Loucy (cell line): ENCODE results near the gene ATXN7L1.

Source experiments
- H2AFZ ChIP-seq: fragments of 200-600 bp; sonication (generic); 2 replicates; pipeline ENCODE4 v1.6.0; 2016; ENCODE audit warnings: antibody characterized with exemption, mild to moderate bottlenecking, low read length, moderate library complexity
- H3F3A ChIP-seq: fragments of 200-600 bp; 2 replicates; pipeline ENCODE4 v1.6.0; 2016; ENCODE audit warnings: antibody characterized with exemption, low read depth, mild to moderate bottlenecking
- H3K27me3 ChIP-seq: fragments of 200-600 bp; sonication (generic); 2 replicates; pipeline ENCODE4 v1.6.1; 2014; ENCODE audit warnings: low read length, mild to moderate bottlenecking; ENCODE audit not compliant: insufficient read depth, poor library complexity, severe bottlenecking
- H3K36me3 ChIP-seq: fragments of 200-600 bp; sonication (generic); 2 replicates; pipeline ENCODE4 v1.6.1; 2016; ENCODE audit warnings: low read length; ENCODE audit not compliant: insufficient read depth
- H3K4me1 ChIP-seq: fragments of 200-600 bp; sonication (generic); 2 replicates; pipeline ENCODE4 v1.5.1; 2014; ENCODE audit warnings: low read length, mild to moderate bottlenecking; ENCODE audit not compliant: insufficient read depth, poor library complexity, severe bottlenecking
- H3K4me2 ChIP-seq: fragments of 200-600 bp; sonication (generic); 2 replicates; pipeline ENCODE4 v1.6.0; 2014; ENCODE audit warnings: antibody characterized with exemption, low read length, low read depth, mild to moderate bottlenecking; ENCODE audit not compliant: poor library complexity, severe bottlenecking
- H3K4me3 ChIP-seq: fragments of 200-600 bp; sonication (generic); 2 replicates; pipeline ENCODE4 v1.5.1; 2014; ENCODE audit warnings: low read length, mild to moderate bottlenecking, mixed read lengths; ENCODE audit not compliant: poor library complexity, severe bottlenecking
- H3K79me2 ChIP-seq: fragments of 200-600 bp; sonication (generic); 2 replicates; pipeline ENCODE4 v1.6.1; 2014; ENCODE audit warnings: low read length; ENCODE audit not compliant: insufficient read depth
- H3K9ac ChIP-seq: fragments of 200-600 bp; sonication (generic); 2 replicates; pipeline ENCODE4 v1.6.0; 2014; ENCODE audit warnings: mild to moderate bottlenecking, low read depth, low read length, moderate library complexity; ENCODE audit not compliant: poor library complexity, severe bottlenecking
- H3K9me2 ChIP-seq: fragments of 200-600 bp; sonication (generic); replicated peaks from 2 replicates; pipeline ENCODE4 v1.6.1; 2016; ENCODE audit warnings: low read depth, low read length, mixed read lengths
- H3K9me3 ChIP-seq: fragments of 200-600 bp; sonication (generic); 2 replicates; pipeline ENCODE4 v1.6.1; 2014; ENCODE audit warnings: mild to moderate bottlenecking, antibody characterized with exemption, low read length, low read depth; ENCODE audit not compliant: insufficient read depth
- H4K20me1 ChIP-seq: fragments of 200-600 bp; sonication (generic); 2 replicates; pipeline ENCODE4 v1.6.0; 2014; ENCODE audit warnings: antibody characterized with exemption, low read length, mild to moderate bottlenecking; ENCODE audit not compliant: insufficient read depth, poor library complexity, severe bottlenecking
- CTCF ChIP-seq: fragments of 200-600 bp; sonication (generic); conservative IDR thresholded peaks from 2 replicates; pipeline ENCODE4 v1.5.1; 2014; ENCODE audit warnings: mild to moderate bottlenecking, antibody characterized with exemption, low read length
- EZH2phosphoT487 ChIP-seq: fragments of 200-600 bp; IDR thresholded peaks from 2 replicates; pipeline ENCODE4 v1.6.1; 2018; ENCODE audit warnings: antibody characterized with exemption, mild to moderate bottlenecking, moderate library complexity, borderline replicate concordance

Gene ATXN7L1

GRCh38 chr7:105662998-105663397 is 213.4 kb downstream of the ATXN7L1 start:
- no peaks in the 10 kb centered on the region for H3K9me3 ChIP-seq
- H2AFZ ChIP-seq, result no peak overlapping the region
- no peaks in the 10 kb centered on the region for H3K79me2 ChIP-seq
- no peak overlapping the region for H3K4me3 ChIP-seq
- no peaks in the 10 kb centered on the region for H3K4me1 ChIP-seq
- no peaks in the 10 kb centered on the region for H3K27me3 ChIP-seq
- TF ChIP-seq EZH2phosphoT487, result no peak
- TF ChIP-seq CTCF, result no peak
- H3K36me3 ChIP-seq, result peaks cover 3% of the 10 kb centered on the region; the same call in 1 of the 2 replicates
- no peaks in the 10 kb centered on the region for H4K20me1 ChIP-seq
- no peaks in the 10 kb centered on the region for H3F3A ChIP-seq
- no peak overlapping the region for H3K9ac ChIP-seq
- H3K4me2 ChIP-seq, result no peak overlapping the region
- no peaks in the 10 kb centered on the region for H3K9me2 ChIP-seq

GRCh38 chr7:105661625-105662024 is 214.8 kb downstream of the ATXN7L1 start:
- Histone ChIP-seq H4K20me1 (no peaks in the 10 kb centered on the region), H3K4me3 (no peak overlapping the region), H3K27me3 (no peaks in the 10 kb centered on the region), H3K36me3 (peaks cover 3% of the 10 kb centered on the region; the same call in 1 of the 2 replicates), H3K4me2 (no peak overlapping the region), H3K4me1 (no peaks in the 10 kb centered on the region), H3K9me2 (no peaks in the 10 kb centered on the region), H3K79me2 (no peaks in the 10 kb centered on the region), H3F3A (no peaks in the 10 kb centered on the region), H3K9me3 (no peaks in the 10 kb centered on the region), H2AFZ (no peak overlapping the region), H3K9ac (no peak overlapping the region)
- TF ChIP-seq EZH2phosphoT487 (no peak), CTCF (no peak)

- H3K27me3 ChIP-seq, result no peaks in the 10 kb centered on the region
- TF ChIP-seq EZH2phosphoT487 (no peak), CTCF (peak; percentile 88)
- H3K79me2 ChIP-seq, result no peaks in the 10 kb centered on the region
- H3K4me2 ChIP-seq, result no peak overlapping the region
- H3K9ac ChIP-seq, result no peak overlapping the region
- peaks cover 3% of the 10 kb centered on the region; the same call in 1 of the 2 replicates for H3K36me3 ChIP-seq
- no peaks in the 10 kb centered on the region for H3K9me2 ChIP-seq
- H2AFZ ChIP-seq, result no peak overlapping the region
- H3K4me1 ChIP-seq, result no peaks in the 10 kb centered on the region
- no peaks in the 10 kb centered on the region for H4K20me1 ChIP-seq
- no peaks in the 10 kb centered on the region for H3K9me3 ChIP-seq
- H3F3A ChIP-seq, result no peaks in the 10 kb centered on the region
- no peak overlapping the region for H3K4me3 ChIP-seq
Measured at GRCh38 chr7:105656922-105657521, 219.4 kb downstream of the ATXN7L1 start.
